Hippocampal formation (tissue), 2 donors: ENCODE measurements around the gene PRUNE2.
A peak's percentile ranks its signal among the peaks of the same experiment; 100 is the strongest.
"Not testable (repeated sequence)": the region's sequence is repeated elsewhere in the genome, so short reads cannot be mapped to it uniquely, and the experiment has no call there.

Experiments
- DNase-seq, 2 donors: peaks; one replicate each; lab custom pipeline; 2025; lab: John Stamatoyannopoulos, UW

The PRUNE2 gene

DNA sequence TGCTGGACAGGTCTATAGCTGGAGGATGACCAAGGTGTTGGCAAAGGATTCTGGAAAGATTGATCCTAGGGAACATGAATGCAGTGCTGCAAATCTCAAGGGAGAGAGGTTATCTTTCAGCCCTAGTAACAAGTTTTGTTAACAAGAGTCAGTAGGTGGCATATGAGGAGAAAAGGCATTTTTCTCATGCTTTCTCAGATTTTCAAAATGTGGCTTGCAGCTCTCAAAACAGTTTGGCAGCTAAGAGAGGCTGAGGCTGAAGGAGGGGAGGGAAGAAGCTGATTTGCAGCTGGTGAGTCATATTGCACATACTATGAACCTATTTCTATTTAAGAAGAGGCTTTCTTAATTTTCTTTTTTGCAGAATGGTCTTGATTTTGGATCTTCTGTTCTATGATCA lies 205.9 kb downstream of the PRUNE2 start:
- DNase-seq: peak in 1 of 2 donors; percentile 23

DNA sequence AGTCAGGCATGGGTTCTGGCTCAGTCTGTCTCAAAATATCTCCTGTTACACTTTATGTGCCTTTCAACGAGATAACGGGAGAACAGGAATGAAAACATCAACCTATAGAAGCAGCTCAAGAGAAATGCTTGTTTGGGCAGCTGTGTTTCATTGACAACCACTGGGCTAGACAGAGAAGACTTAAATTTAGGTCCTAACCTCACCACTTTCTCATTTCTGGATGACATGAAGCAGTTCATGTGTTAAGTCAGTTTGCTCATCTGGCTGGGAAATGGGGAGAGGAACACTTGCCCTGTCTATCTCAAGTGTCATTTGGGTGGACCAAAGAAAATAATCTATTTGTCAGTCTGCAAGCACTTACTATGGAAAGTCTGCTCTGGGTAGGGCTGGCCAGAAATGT lies 208.4 kb downstream of the PRUNE2 start:
- DNase-seq: no peak

DNA sequence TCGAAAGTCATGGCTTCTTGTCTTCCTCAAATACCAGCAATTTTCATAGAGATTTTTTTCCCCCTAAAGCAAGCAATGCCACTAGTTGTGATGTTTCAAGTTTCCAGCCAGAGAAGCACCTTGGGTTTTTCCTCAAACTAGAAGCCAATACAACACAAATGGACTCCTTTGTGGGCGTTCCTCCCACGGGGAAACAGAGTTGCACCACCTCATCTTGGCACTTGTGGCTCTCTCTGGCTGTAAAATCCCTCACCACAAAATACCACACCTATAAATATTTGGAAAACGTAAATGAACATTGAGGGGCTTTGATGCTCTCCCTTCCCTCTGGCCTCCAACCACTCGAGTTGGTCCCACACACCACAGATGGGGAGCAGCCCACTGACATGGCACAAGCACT lies 208.8 kb downstream of the PRUNE2 start:
- no peak for DNase-seq

DNA sequence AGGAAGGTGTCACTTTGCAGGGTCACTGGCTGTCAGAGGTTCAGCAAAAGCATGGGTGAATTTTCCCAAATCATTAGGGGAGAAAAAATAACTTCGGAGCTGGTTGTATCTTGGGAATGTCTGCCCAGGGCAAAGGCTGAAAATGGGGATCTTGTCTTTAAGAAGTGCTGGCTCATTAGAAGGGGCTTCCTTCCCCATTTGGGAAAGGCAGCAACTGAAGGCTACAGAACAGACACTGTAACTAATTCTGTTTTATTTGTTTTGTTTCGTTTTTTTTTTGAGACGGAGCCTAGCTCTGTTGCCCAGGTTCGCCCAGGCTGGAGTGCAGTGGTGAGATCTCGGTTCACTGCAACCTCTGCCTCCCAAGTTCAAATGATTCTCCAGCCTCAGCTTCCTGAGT lies 212.0 kb downstream of the PRUNE2 start:
- no peak for DNase-seq

DNA sequence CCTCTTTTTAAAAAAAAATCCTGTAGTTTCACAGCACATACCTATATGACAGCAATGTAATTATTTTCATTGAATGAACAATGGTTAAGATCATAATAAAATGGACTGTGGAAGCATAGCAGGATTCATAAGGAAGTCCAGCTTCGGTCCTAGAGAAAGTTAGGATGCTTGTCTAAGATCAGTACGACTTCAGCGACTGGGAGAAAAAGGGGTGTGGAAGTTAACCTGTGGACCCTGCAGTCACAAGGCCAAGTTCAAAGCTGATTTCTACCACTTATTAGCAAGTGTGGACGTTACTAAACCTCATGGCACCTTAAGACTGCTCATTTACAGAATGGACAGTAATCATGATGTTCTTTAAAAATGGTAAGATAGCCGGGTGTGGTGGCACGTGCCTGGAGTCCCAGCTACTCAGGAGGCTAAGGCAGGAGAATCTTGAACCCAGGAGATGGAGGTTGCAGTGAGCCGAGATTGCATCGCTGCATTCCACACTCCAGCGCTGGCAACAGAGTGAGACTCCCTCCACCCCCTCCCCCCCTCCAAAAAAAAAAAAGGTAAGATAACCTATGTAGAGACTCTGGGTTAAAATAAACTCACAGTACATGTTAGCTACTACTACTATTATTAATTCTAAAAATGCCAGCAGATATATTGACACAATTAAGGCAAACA lies 213.3 kb downstream of the PRUNE2 start:
- DNase-seq: no peak

DNA sequence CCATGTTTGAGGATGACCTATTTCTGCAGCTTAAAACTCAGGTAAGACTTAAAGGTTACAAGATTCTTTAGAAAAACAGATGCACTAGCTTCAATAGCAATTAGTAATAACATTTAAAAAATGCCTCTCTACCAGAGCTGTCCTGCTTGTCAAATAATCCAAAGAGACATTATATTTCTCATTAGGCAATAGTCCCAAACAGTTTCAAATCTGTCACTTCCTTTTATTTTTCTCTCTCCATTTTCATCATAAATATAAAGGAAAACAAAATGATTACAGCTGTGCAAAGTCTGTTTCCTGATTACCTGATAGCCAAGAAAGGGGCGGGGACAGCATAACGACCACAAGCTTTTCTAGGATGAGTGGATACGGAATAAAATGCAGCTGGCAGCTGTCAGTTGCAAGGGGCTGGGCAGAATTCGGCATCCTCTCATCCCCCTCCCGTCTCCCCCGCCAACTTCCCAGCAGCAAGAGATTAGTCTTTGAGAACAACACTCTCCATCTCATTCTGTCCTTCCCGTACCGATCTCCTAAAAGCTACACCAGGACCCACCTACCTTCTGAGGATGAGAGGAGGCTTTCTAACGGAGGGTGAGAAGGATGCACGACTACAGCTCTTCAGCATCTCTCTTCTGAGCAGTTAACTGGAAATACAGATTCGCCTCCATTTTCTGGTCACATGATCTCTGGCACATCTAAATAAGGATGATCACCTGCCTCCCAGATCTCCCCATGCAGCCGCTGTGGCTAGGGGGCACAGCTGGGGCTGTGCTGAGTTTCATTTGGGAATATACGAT lies 214.2 kb downstream of the PRUNE2 start:
- DNase-seq: peak; percentile 25 to 66

DNA sequence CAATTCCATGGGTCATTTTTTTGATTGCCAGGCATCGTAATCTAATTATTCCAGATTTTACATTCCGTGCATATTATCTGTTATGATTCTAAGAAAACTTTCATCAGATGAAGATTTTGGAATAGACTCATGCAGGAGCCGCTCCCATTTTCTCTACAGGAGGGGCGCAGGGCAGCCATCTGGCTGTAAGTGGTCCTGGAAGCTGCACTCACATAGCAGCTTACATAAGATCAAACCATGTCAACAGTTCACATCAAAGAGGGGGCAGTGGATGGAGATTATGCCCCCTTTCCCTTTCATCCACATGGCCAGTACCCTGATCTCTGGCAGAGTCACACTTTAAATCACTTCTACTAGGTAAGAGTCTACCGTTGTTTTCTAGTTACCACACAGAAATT lies 214.9 kb downstream of the PRUNE2 start:
- no peak for DNase-seq

DNA sequence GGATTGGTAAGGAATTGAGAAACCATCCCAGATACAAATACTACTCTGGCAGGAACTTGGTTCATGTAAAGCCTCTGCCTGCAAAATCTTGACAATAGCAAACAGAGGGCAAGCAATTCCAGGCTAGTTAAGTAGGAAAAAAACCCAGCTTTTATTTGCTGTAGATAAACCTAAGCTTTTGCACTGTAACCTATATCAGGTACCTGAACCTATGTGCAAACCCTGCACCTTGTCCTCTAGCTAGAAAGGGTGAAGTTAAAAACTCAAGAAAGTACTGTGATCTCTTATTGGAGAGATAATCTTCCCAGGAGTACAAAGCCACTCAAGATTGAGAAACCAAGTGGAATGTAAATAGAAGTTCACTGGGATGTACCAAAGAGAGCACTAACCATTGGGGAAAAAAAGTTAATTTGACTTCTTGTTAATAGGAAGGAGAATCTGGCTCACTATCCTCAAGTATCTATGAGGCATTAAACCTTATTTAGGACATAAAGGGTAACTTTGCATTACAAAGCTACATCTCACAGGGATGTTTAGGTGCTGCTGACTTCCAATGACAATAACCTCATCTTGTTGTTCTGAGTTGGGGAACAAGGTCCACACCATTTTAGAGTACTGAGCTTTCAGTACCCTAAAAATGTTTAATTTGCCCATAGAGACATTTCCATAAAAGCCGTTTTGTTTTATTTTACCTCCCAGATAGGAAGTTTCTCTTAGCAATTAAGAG lies 215.5 kb downstream of the PRUNE2 start:
- DNase-seq: no peak

DNA sequence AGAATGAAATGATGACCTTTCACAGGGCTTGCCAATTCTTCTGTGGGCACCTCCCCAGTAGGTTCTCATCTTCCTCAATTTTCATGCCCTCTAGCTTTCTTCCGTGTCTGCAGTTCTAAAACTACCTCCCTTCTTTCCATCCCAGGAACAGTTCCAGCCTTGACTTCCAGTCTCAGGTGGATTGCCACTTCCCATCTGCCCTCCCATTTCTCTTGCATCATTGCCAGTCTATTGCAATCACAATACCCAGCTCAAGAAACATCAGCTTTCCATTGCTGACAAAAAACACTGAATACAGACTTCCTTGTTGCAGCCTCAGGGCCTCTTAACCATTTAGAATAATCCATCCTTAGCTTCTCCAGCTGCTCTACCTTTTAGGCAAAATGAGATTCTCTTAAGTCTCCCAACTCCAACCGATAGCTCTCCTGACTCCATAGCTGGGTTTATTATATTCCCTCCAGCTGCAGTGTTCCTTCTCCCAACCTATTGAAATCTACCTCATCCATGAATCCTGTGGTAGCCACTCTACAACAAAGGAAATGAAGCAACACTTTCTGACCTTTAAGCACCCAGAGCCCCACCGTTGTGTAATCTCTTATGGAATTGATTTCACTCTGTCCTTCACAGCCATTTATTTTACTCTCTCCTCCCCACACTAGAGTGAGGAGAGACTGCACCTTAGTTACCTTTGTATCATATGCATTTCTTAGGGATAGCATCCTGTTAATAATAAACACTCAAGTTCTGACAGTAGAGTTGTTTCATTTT lies 217.3 kb downstream of the PRUNE2 start:
- no peak for DNase-seq

DNA sequence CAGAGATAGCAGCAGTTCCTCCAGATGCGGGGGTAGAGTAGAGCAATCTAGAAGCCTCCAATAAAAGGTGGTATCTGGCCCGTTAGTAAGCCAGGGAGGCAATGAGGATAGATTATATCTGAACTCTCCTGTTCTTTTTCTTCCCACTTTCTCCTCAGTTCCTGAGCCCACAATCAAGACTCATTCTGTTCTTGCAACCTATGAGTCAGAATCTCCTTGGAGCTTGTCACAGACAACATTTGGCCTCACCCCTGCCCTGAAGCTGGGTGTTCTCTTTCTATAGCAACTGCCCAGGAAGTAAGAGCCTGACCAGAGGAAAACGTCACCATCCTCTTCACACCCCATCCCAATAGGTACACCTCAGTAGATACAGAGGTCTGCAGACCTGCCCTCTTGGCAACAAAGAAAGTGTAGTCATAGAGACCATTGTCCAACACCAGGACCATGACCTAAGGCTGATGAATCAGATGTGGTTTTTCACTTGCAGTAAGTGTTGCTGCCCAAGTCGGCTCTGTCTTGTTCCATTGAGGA lies 218.0 kb downstream of the PRUNE2 start:
- no peak for DNase-seq

DNA sequence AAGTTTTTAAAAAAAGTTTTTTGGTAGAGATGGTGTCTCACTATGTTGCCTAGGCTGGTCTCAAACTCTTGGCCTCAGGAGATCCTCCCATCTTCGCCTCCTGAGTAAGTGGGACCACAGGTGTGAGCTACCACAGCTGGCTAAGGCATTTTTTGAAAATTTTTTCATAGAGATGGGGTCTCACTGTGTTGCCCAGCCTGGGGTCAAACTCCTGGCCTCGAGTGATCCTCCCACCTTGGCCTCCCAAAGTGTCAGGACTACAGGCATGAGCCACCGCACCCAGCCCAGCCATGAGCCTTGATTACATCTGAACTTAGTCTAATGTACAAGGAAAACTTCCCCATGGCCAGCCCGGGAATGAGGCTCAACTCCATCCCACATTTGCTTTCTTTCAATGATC lies 219.2 kb downstream of the PRUNE2 start:
- no peak for DNase-seq

DNA sequence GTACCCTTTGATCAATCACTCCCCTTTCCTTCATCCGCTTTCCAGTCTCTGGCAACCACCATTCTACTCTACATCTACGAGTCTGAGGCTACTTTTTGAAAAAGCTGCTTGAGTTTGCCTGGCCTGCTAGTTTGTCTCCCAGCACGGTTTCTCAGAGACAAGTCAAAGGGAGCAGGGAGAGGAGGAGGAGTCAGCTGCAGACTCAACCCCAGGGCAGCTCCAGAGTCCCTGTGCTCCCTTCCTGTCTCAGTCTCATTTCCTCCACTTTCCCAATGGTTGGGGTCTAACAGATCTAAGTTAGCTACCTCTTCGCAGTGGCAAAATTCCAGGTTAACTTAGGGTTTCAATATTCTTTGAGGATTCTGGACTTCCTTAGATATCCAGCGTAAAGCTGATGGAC lies 221.7 kb downstream of the PRUNE2 start:
- no peak for DNase-seq

DNA sequence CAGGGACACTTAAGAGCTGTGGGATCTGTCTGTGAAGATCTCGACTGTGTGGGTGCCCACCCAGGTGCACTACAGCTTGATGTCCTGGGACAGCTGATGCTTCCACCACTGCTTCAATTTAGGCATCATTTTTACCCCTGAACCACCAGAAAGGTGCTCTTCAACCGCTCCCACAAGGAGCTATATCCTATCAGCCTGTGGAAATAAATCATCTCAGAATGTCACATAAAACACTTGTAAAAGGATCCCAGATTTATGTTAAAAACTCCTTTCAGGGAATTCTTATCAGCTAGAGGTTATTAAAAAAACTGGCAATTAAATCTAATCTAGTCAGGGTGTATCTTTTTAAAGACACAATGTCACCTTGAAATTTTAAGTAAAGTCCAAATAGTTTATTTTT lies 224.4 kb downstream of the PRUNE2 start:
- no peak for DNase-seq

DNA sequence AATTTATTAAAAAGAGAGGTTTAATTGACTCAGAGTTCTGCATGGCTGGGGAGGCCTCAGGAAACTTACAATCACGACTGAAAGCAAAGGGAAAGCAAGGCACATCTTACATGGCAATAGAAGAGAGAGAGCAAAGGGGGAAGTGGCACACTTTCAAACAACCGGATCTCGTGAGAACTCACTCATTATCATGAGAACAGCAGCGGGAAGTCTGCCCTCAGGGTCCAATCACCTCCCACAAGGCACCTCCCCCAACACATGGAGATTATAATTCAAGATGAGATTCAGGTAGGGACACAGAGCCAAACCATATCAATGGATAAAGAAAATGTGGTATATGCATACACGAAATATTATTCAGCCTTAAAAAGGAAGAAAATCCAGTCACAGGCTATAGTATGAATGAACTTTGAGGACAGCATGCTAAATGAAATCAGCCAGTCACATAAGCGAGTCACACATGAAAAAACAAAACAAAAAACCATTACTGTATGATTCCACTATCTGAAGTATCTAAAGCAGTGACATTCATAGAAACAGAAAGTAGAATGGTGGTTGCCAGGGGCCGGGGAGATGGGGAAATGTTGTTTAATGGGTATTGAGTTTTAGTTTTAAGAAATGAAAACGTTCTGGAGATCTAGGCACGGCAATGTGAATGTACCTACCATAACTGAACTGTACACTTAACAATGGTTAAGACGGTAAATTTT lies 225.0 kb downstream of the PRUNE2 start:
- no peak for DNase-seq

DNA sequence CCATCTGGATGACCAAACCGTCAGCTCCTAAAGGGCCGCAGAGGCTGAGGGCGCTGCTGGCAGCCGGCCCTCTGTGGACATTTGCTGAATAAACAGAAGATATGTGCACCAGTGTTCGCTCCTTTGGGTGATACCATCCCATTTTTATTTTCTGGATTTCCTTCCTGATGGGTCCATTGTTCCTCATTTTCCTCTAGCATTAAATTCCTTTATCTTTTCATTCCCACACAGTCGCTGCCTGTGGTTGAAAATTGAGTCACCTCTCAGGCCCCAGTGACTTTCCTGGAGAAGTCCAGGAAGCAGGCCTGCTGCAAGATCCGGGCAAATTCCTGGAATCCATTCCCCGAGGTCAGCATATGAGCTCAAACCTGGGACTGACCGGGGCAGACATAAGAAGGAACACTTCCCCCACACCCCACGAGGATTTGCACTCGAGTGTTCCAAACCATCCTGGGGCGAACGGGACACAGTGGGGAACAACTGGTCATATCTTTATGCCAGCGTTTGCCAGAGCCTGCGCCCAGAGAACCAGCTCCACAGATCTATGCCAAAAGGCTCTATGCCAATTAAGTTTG lies 228.3 kb downstream of the PRUNE2 start:
- DNase-seq: no peak

DNA sequence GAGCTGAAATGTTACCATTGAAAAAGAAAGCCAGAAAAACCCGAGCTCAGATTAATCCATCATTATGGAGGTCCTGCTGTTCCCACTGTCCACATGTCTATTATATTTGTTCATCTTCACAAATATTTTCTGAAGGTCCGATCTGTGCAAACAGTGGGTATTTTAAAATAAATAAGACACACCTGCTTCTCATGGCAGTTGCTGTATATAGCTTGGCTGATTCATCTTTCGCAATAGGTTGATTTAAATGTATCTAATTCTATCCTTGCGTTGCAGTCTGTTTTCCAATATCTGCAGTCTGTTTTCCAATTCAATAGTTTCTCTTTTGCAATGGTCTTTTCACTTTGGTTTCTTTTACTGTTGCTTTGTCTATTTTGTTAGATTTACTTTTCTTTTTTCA lies 229.1 kb downstream of the PRUNE2 start:
- DNase-seq: no peak

DNA sequence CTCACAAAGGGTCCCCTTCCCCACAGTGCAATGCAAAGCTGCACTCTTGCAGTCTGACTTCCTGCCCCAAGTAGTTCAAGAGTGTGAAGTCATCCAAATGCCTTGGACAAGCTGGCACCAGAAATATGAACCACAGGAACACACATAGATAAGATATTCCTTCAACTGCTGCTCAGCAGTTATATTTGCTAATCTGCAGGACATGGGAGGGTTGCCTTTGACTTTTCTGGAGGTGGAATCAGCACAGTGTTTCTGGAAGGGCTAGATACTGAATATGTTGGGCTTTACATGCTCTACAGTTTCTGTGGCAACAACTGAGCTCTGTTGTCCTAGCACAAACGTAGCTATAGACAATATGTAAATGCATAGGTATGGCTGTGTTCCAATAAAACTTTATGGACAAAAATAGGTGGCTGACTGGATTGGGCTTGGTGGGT lies 238.4 kb downstream of the PRUNE2 start:
- no peak for DNase-seq

DNA sequence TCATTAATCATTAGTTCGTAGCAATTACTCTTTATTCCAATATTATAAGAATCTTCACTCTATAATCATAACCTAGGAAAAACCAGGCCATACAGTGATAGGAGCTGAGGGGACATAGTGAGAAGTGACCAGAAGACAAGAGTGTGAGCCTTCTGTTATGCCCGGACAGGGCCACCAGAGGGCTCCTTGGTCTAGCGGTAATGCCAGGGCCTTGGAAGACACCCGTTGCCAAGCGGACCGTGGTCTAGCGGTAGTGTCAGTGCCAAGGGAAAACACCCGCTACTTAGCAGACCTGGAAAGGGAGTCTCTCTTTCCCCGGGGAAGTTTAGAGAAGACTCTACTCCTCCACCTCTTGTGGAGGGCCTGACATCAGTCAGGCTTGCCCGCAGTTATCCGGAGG lies 239.9 kb downstream of the PRUNE2 start:
- DNase-seq: not testable (repeated sequence)

DNA sequence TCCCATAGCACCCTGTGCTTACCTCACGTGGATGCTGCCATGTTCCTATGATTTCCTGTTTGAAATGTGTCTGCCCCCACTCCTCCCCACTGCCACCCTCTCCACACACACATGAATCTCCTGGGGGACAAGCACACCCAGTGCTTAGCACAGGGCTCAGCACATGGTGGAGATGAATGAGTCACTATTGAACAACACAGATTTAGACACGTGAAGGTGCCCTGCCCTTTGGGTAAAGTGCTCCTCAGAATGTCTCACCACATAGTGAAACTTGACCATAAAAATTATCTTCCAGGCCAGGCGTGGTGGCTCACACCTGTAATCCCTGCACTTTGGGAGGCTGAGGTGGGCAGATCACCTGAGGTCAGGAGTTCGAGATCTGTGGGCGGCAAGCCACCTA lies 240.5 kb downstream of the PRUNE2 start:
- DNase-seq: no peak

DNA sequence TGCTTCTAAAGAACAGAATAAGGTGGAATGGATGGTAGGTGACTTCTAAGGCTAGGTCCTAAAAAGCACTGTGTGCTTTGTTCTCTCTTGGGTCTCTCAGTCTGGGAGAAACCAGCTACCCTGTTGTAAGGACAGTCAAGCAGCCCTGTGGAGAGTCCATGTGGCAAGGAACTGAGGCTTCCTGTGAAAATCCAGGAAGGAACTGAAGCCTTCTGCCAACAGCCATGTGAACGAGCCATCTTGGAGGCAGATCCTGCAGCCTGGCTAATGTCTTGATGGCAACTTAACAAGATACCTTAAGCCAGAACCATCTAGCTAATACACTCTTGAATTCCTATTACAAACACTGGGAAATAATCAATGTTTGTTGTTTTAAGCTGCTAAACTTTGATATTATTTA lies 241.8 kb downstream of the PRUNE2 start:
- DNase-seq: no peak
